GM23338 (cell line): ENCODE data around the gene FKBP10.

ENCODE experiments used
- CREB1 ChIP-seq: fragments of 250-450 bp; sonication (Bioruptor Pico); IDR thresholded peaks from 2 replicates; pipeline ENCODE4 v1.5.0; 2020; ENCODE audit warnings: low read depth, mild to moderate bottlenecking, moderate library complexity
- CTCF ChIP-seq, 2 experiments: fragments of 200-600 bp in 1 of 2; sonication (generic) in 1 of 2; conservative IDR thresholded peaks; 2 replicates each; pipeline versions ENCODE4 v1.5.1 to v1.6.1; 2016 to 2017; ENCODE audit warnings: antibody characterized with exemption in 2 of 2, low read depth in 2 of 2, mild to moderate bottlenecking in 2 of 2, moderate library complexity in 1 of 2
- EZH2 ChIP-seq: fragments of 200-600 bp; sonication (generic); IDR thresholded peaks from one replicate; pipeline ENCODE4 v1.8.0; 2017; ENCODE audit warnings: antibody characterized with exemption, mild to moderate bottlenecking, low read depth; ENCODE audit not compliant: unreplicated experiment
- EZH2phosphoT487 ChIP-seq: fragments of 200-600 bp; sonication (generic); IDR thresholded peaks from one replicate; pipeline ENCODE4 v1.8.1; 2018; ENCODE audit warnings: antibody characterized with exemption; ENCODE audit not compliant: unreplicated experiment
- JUNB ChIP-seq: IDR thresholded peaks from one replicate; pipeline ENCODE4 v1.6.1; 2016; ENCODE audit warnings: antibody characterized with exemption; ENCODE audit not compliant: unreplicated experiment
- POLR2AphosphoS5 ChIP-seq: IDR thresholded peaks from 2 replicates; pipeline ENCODE4 v1.6.1; 2016; ENCODE audit warnings: antibody characterized with exemption, low read depth
- REST ChIP-seq: IDR thresholded peaks from one replicate; pipeline ENCODE4 v1.6.1; 2018; ENCODE audit warnings: antibody characterized with exemption; ENCODE audit not compliant: unreplicated experiment
- STAT1 ChIP-seq: IDR thresholded peaks from one replicate; pipeline ENCODE4 v1.6.1; 2016; ENCODE audit warnings: antibody characterized with exemption; ENCODE audit not compliant: unreplicated experiment
- ZNF331 ChIP-seq: fragments of 250-450 bp; sonication (Bioruptor Pico); IDR thresholded peaks from 2 replicates; pipeline ENCODE4 v1.5.0; 2020; ENCODE audit warnings: low read depth, mild to moderate bottlenecking, moderate library complexity

- TF ChIP-seq POLR2AphosphoS5 (no peak), CTCF (conservative IDR thresholded peaks at IDR 0.05; ENCODE audit: low read depth in 2 of 2) (no peak), CREB1 (no peak), REST (no peak), EZH2 (no peak), EZH2phosphoT487 (no peak), JUNB (no peak), STAT1 (no peak), ZNF331 (CRISPR knock-in tag) (no peak)
These were observed 47.6 kb downstream of the FKBP10 start for GRCh38 chr17:41860254-41860931.
